Measurements from ENCODE around the gene PTPRN2. TPM values are rescaled to one million over a fixed set of nuclear protein-coding genes. Genes with fewer than 3 reads are reported as not detected.
"Not testable (repeated sequence)": the region's sequence is repeated elsewhere in the genome, so short reads cannot be mapped to it uniquely, and the experiment has no call there.

PTPRN2 gene
- total RNA-seq, 1 donor from 2014 or later = 15.4 TPM

- no peak for DNase-seq (ENCODE audit: extremely low spot score, unreplicated experiment)
- H3K4me1 Mint-ChIP-seq (ENCODE audit: unreplicated experiment) = no peaks in the 10 kb centered on the region
- no peaks in the 10 kb centered on the region for H3K27me3 Mint-ChIP-seq
- H3K36me3 Mint-ChIP-seq = no peaks in the 10 kb centered on the region
- no peak overlapping the region for H3K4me3 Mint-ChIP-seq
- no peaks in the 10 kb centered on the region for H3K9me3 Mint-ChIP-seq
- no peak for TF ChIP-seq CTCF (conservative IDR thresholded peaks at IDR 0.05)
- no peak overlapping the region for H3K27ac Mint-ChIP-seq
These were observed 539.1 kb downstream of the PTPRN2 start for GRCh38 chr7:158048569-158048968.

GRCh38 chr7:158047391-158048059 is 540.1 kb downstream of the PTPRN2 start:
- Mint-ChIP-seq H3K4me3 (no peak overlapping the region), H3K9me3 (no peaks in the 10 kb centered on the region), H3K4me1 (ENCODE audit: unreplicated experiment) (no peaks in the 10 kb centered on the region), H3K27me3 (no peaks in the 10 kb centered on the region), H3K36me3 (no peaks in the 10 kb centered on the region), H3K27ac (no peak overlapping the region)
- no peak for TF ChIP-seq CTCF (conservative IDR thresholded peaks at IDR 0.05)
- no peak for DNase-seq (ENCODE audit: extremely low spot score, unreplicated experiment)

- not testable (repeated sequence) for H3K4me1 Mint-ChIP-seq (ENCODE audit: unreplicated experiment); H3K9me3 Mint-ChIP-seq; H3K27ac Mint-ChIP-seq; H3K36me3 Mint-ChIP-seq; DNase-seq (ENCODE audit: extremely low spot score, unreplicated experiment); H3K27me3 Mint-ChIP-seq; H3K4me3 Mint-ChIP-seq
These were observed 541.4 kb downstream of the PTPRN2 start for GRCh38 chr7:158046246-158046645.

- DNase-seq (ENCODE audit: extremely low spot score, unreplicated experiment) = no peak
- no peaks in the 10 kb centered on the region for H3K9me3 Mint-ChIP-seq
- H3K27ac Mint-ChIP-seq = no peak overlapping the region
- H3K27me3 Mint-ChIP-seq = no peaks in the 10 kb centered on the region
- no peaks in the 10 kb centered on the region for H3K36me3 Mint-ChIP-seq
- no peak overlapping the region for H3K4me3 Mint-ChIP-seq
- no peak for TF ChIP-seq CTCF (conservative IDR thresholded peaks at IDR 0.05)
- H3K4me1 Mint-ChIP-seq (ENCODE audit: unreplicated experiment) = no peaks in the 10 kb centered on the region
These were observed 543.2 kb downstream of the PTPRN2 start for GRCh38 chr7:158044482-158044823.

- no peaks in the 10 kb centered on the region for H3K9me3 Mint-ChIP-seq
- no peak for DNase-seq (ENCODE audit: extremely low spot score, unreplicated experiment)
- H3K4me1 Mint-ChIP-seq (ENCODE audit: unreplicated experiment) = no peaks in the 10 kb centered on the region
- H3K27me3 Mint-ChIP-seq = no peaks in the 10 kb centered on the region
- no peaks in the 10 kb centered on the region for H3K36me3 Mint-ChIP-seq
- H3K27ac Mint-ChIP-seq = no peak overlapping the region
- TF ChIP-seq CTCF (conservative IDR thresholded peaks at IDR 0.05) = no peak
- H3K4me3 Mint-ChIP-seq = no peak overlapping the region
These were observed 543.8 kb downstream of the PTPRN2 start for GRCh38 chr7:158043551-158044481.

All from type B pancreatic cell (in vitro differentiated cells).